Body of pancreas (tissue), 4 donors: Measurements from ENCODE around the gene SPCS2. TPM values are rescaled to one million over a fixed set of nuclear protein-coding genes. Genes with fewer than 3 reads are reported as not detected.
"Not testable (repeated sequence)": the region's sequence is repeated elsewhere in the genome, so short reads cannot be mapped to it uniquely, and the experiment has no call there.

Source experiments
- ATAC-seq: fragments of 150-250 bp; one replicate; pipeline ENCODE4 v1.9.1; 2016
- DNase-seq, 4 donors: peaks; one replicate each; pipeline ENCODE4 v3.0.0-alpha.2; 2019
- H3K27ac ChIP-seq, 4 donors: fragments of 200-600 bp; sonication (generic); 1 replicate in 3 of 4; 2 replicates in 1 of 4; pipeline versions ENCODE4 v1.5.1 to v1.6.1; 2016 to 2019; ENCODE audit warnings: mild to moderate bottlenecking in 1 of 4, mixed read lengths in 1 of 4, moderate library complexity in 1 of 4
- H3K27me3 ChIP-seq, 2 donors: fragments of 200-600 bp; sonication (generic); one replicate each; pipeline ENCODE4 v1.6.0; 2016; ENCODE audit warnings: mild to moderate bottlenecking in 1 of 2
- H3K36me3 ChIP-seq, 2 donors: fragments of 200-600 bp; sonication (generic); replicated peaks in 1 of 2; 2 replicates each; pipeline ENCODE4 v1.5.1; 2016; ENCODE audit warnings: low read depth in 2 of 2; ENCODE audit not compliant: insufficient read depth in 1 of 2
- H3K4me1 ChIP-seq: fragments of 200-600 bp; sonication (generic); one replicate; pipeline ENCODE4 v1.6.0; 2016
- H3K4me3 ChIP-seq, 2 donors: fragments of 200-600 bp; sonication (generic); 1 replicate in 1 of 2; 2 replicates in 1 of 2; pipeline ENCODE4 v1.5.1; 2016 to 2019
- H3K9me3 ChIP-seq, 3 donors: fragments of 200-600 bp; sonication (generic); 1 replicate in 2 of 3; 2 replicates in 1 of 3; pipeline ENCODE4 v1.5.1; 2016
- CTCF ChIP-seq, 7 experiments: fragments of 450-650 bp in 4 of 7; fragments of 200-600 bp in 3 of 7; sonication (generic) in 3 of 7; IDR thresholded peaks; one replicate each; pipeline ENCODE4 v1.5.1; 2016 to 2019; ENCODE audit warnings: antibody characterized with exemption in 7 of 7
- POLR2A ChIP-seq, 3 donors: fragments of 450-650 bp; IDR thresholded peaks; one replicate each; pipeline ENCODE4 v1.6.1; 2016; ENCODE audit warnings: antibody characterized with exemption in 3 of 3, mild to moderate bottlenecking in 2 of 3
- WGBS, 2 donors: methylation state at CpG; one replicate each; pipeline ENCODE4 v1.1.5; 2017; 5-methylcytosine and 5-hydroxymethylcytosine counted together
- intact Hi-C: fragments of 100-400 bp; cut with DNase I; formaldehyde crosslinking; loops from one replicate; pipeline ENCODE4 v1.15.1; 2023
- total RNA-seq, 2 donors: library from RNA; depleted of rRNA; stranded (reverse); fragments of >200 nt; gene quantifications; one replicate each; pipeline ENCODE4 v1.1.0, GENCODE V29; 2016

Gene SPCS2
- total RNA-seq, 2 donors from 2014 or later, result 15.5 to 30.4 TPM

GRCh38 chr11:74988541-74989259 lies 39.6 kb downstream of the SPCS2 start, which contains the start of gene NEU3:
TSS of gene NEU3 (plus strand) at chr11:74988933. CDS start at chr11:74989061, 128 bp downstream.
- H3K4me3 ChIP-seq, result peak within 1 kb of the TSS; percentile 71 to 86
- intact Hi-C loops, result no loop called here
- peak; percentile 80 to 87 (median 84) for DNase-seq
- H3K27ac ChIP-seq, result peak within 1 kb of the TSS; percentile 71 to 86 (median 79)
- H3K36me3 ChIP-seq, result no peaks in the 10 kb centered on the region
- H3K4me1 ChIP-seq, result peaks cover 22% of the 10 kb centered on the region
- TF ChIP-seq POLR2A (IDR thresholded peaks at IDR 0.05) (peak in 2 of 3 donors; percentile 56 to 59), CTCF (IDR thresholded peaks at IDR 0.05) (no peak)
- no peaks in the 10 kb centered on the region for H3K27me3 ChIP-seq
- ATAC-seq, result peak; percentile 93
- 0 to 1% methylated on average over 30 to 45 of the region's 46 CpGs for WGBS, 2 donors
- no peaks in the 10 kb centered on the region for H3K9me3 ChIP-seq

GRCh38 chr11:74989260-74989638 lies 40.2 kb downstream of the SPCS2 start:
- Histone ChIP-seq H3K27me3 (no peaks in the 10 kb centered on the region), H3K36me3 (no peaks in the 10 kb centered on the region), H3K27ac (peak overlapping the region; percentile 71 to 86 (median 79)), H3K9me3 (no peaks in the 10 kb centered on the region), H3K4me3 (peak overlapping the region; percentile 71 to 86), H3K4me1 (peaks cover 22% of the 10 kb centered on the region)
- DNase-seq (no peak), ATAC-seq (no peak)
- TF ChIP-seq CTCF (IDR thresholded peaks at IDR 0.05), result no peak
- no peak for TF ChIP-seq POLR2A (IDR thresholded peaks at IDR 0.05)
- intact Hi-C loops, result no loop called here
- 1 to 3% methylated on average over 8 of the region's 8 CpGs for WGBS, 2 donors

GRCh38 chr11:74990150-74990549 lies 41.1 kb downstream of the SPCS2 start:
- H3K4me3 ChIP-seq, intact Hi-C loops, H3K36me3 ChIP-seq, ATAC-seq, H3K27ac ChIP-seq, H3K27me3 ChIP-seq, H3K9me3 ChIP-seq: not testable (repeated sequence)
- 81 to 91% methylated on average over 4 of the region's 4 CpGs for WGBS, 2 donors
- H3K4me1 ChIP-seq, result peaks cover 22% of the 10 kb centered on the region
- peak in 1 of 4 donors; percentile 10 for DNase-seq

- no peak for ATAC-seq
- no peak for TF ChIP-seq CTCF (IDR thresholded peaks at IDR 0.05)
- no peak for TF ChIP-seq POLR2A (IDR thresholded peaks at IDR 0.05)
- Histone ChIP-seq H3K4me1 (peaks cover 22% of the 10 kb centered on the region), H3K36me3 (peaks cover 0 to 3% of the 10 kb centered on the region in 2 donors), H3K27me3 (no peaks in the 10 kb centered on the region), H3K9me3 (no peaks in the 10 kb centered on the region), H3K27ac (no peak overlapping the region), H3K4me3 (no peak overlapping the region)
- intact Hi-C loops, result no loop called here
- WGBS, 2 donors, result 9 to 13% methylated on average over 1 of the region's 1 CpG
- no peak for DNase-seq
Measured at GRCh38 chr11:74990941-74991340, 41.9 kb downstream of the SPCS2 start.

GRCh38 chr11:74992852-74993251 lies 43.8 kb downstream of the SPCS2 start:
- WGBS, 2 donors, result 90 to 95% methylated on average over 5 of the region's 5 CpGs
- no peak overlapping the region for H3K27ac ChIP-seq
- H3K36me3 ChIP-seq, result peaks cover 0 to 3% of the 10 kb centered on the region in 2 donors
- no peaks in the 10 kb centered on the region for H3K27me3 ChIP-seq
- peaks cover 22% of the 10 kb centered on the region for H3K4me1 ChIP-seq
- intact Hi-C loops, result no loop called here
- H3K9me3 ChIP-seq, result no peaks in the 10 kb centered on the region
- no peak for TF ChIP-seq CTCF (IDR thresholded peaks at IDR 0.05)
- TF ChIP-seq POLR2A (IDR thresholded peaks at IDR 0.05), result no peak
- DNase-seq (no peak), ATAC-seq (no peak)
- no peak overlapping the region for H3K4me3 ChIP-seq
